DMS114 treated with DMSO at 0.1 percent for 48 hours (cell line): ENCODE results near the gene KRT78.
"Not testable (repeated sequence)": the region's sequence is repeated elsewhere in the genome, so short reads cannot be mapped to it uniquely, and the experiment has no call there.

Experiments
- DNase-seq: peaks from one replicate; lab custom pipeline; 2025; ENCODE audit not compliant: unreplicated experiment; lab: John Stamatoyannopoulos, UW

Gene KRT78

GRCh38 chr12:52796839-52797528 is 51.8 kb downstream of the KRT78 start:
- no peak for DNase-seq

- no peak for DNase-seq
Observed at GRCh38 chr12:52796429-52796794, 52.4 kb downstream of the KRT78 start.

- no peak for DNase-seq
Observed at GRCh38 chr12:52795694-52796428, 52.9 kb downstream of the KRT78 start, which contains the start of gene KRT3. Gene KRT3, minus strand, starts transcription at chr12:52796117. Its CDS starts 75 bp downstream, at chr12:52796042.

- not testable (repeated sequence) for DNase-seq
Observed at GRCh38 chr12:52795332-52795674, 53.5 kb downstream of the KRT78 start.

- DNase-seq = no peak
Observed at GRCh38 chr12:52794479-52795331, 54.1 kb downstream of the KRT78 start.

GRCh38 chr12:52792185-52793029 is 56.4 kb downstream of the KRT78 start:
- no peak for DNase-seq

GRCh38 chr12:52791271-52792184 is 57.3 kb downstream of the KRT78 start:
- DNase-seq = no peak

- DNase-seq = no peak
Observed at GRCh38 chr12:52790427-52791270, 58.1 kb downstream of the KRT78 start.

- no peak for DNase-seq
Observed at GRCh38 chr12:52789637-52790426, 59.0 kb downstream of the KRT78 start.

- no peak for DNase-seq
Observed at GRCh38 chr12:52788876-52789636, 59.7 kb downstream of the KRT78 start.

GRCh38 chr12:52788192-52788875 is 60.5 kb downstream of the KRT78 start:
- DNase-seq = no peak
